Gastroesophageal sphincter (tissue), 4 donors: Measurements from ENCODE around the gene MYO15B. TPM values are rescaled to one million over a fixed set of nuclear protein-coding genes. Genes with fewer than 3 reads are reported as not detected.

ENCODE experiments used
- ATAC-seq: fragments of 150-250 bp; one replicate; pipeline ENCODE4 v1.9.1; 2016; ENCODE audit warnings: mild to moderate bottlenecking, moderate library complexity
- H3K27ac ChIP-seq, 4 donors: fragments of 200-600 bp; sonication (generic) in 3 of 4; 1 replicate in 3 of 4; 2 replicates in 1 of 4; pipeline ENCODE4 v1.5.1; 2016 to 2019
- H3K27me3 ChIP-seq: fragments of 200-600 bp; sonication (generic); one replicate; pipeline ENCODE4 v1.5.1; 2019
- H3K36me3 ChIP-seq, 2 donors: fragments of 200-600 bp; sonication (generic); one replicate each; pipeline ENCODE4 v1.5.1; 2019; ENCODE audit warnings: control low read depth in 1 of 2
- H3K4me1 ChIP-seq, 3 donors: fragments of 200-600 bp; sonication (generic); 1 replicate in 2 of 3; 2 replicates in 1 of 3; pipeline ENCODE4 v1.5.1; 2016 to 2019; ENCODE audit warnings: control low read depth in 2 of 3
- H3K4me3 ChIP-seq, 2 donors: fragments of 200-600 bp; sonication (generic); one replicate each; pipeline ENCODE4 v1.5.1; 2019; ENCODE audit warnings: mild to moderate bottlenecking in 1 of 2, moderate library complexity in 1 of 2
- H3K9me3 ChIP-seq, 3 donors: fragments of 200-600 bp; sonication (generic); one replicate each; pipeline ENCODE4 v1.5.1; 2017 to 2019; ENCODE audit warnings: control low read depth in 2 of 3
- CTCF ChIP-seq, 4 experiments: fragments of 200-600 bp in 2 of 4; fragments of 450-650 bp in 2 of 4; sonication (generic) in 1 of 4; IDR thresholded peaks; one replicate each; pipeline ENCODE4 v1.5.1; 2017 to 2019; ENCODE audit warnings: antibody characterized with exemption in 4 of 4, mild to moderate bottlenecking in 2 of 4, moderate library complexity in 2 of 4
- EP300 ChIP-seq: sonication (generic); formaldehyde crosslinking; IDR thresholded peaks from one replicate; pipeline ENCODE4 v1.6.1; 2017; ENCODE audit warnings: antibody characterized with exemption, mild to moderate bottlenecking
- POLR2A ChIP-seq, 2 donors: fragments of 450-650 bp; IDR thresholded peaks; one replicate each; pipeline ENCODE4 v1.6.1; 2017; ENCODE audit warnings: antibody characterized with exemption in 2 of 2, mild to moderate bottlenecking in 2 of 2, moderate library complexity in 1 of 2
- POLR2AphosphoS5 ChIP-seq: sonication (generic); formaldehyde crosslinking; IDR thresholded peaks from one replicate; pipeline ENCODE4 v1.6.1; 2017; ENCODE audit warnings: antibody characterized with exemption
- WGBS, 2 donors: methylation state at CpG; one replicate each; pipeline ENCODE4 v1.1.5; 2018; ENCODE audit warnings: low coverage in 1 of 2; 5-methylcytosine and 5-hydroxymethylcytosine counted together
- total RNA-seq, 4 donors: library from RNA; depleted of rRNA; stranded (reverse); fragments of >200 nt; gene quantifications; one replicate each; pipeline ENCODE4 v1.1.0, GENCODE V29; 2016

The MYO15B gene
- total RNA-seq, 4 donors from 2014 or later = 10.7 to 76.1 (median 50.8) TPM

GRCh38 chr17:75630071-75630917, 42.7 kb downstream of the MYO15B start:
- H3K9me3 ChIP-seq = no peaks in the 10 kb centered on the region
- peaks cover 0 to 48% of the 10 kb centered on the region in 2 donors for H3K36me3 ChIP-seq
- TF ChIP-seq EP300 = no peak
- TF ChIP-seq CTCF (IDR thresholded peaks at IDR 0.05) = no peak
- no peak for TF ChIP-seq POLR2A (IDR thresholded peaks at IDR 0.05)
- no peak for TF ChIP-seq POLR2AphosphoS5
- 80% methylated on average over 1 of the region's 26 CpGs; no CpG with 5 or more reads in 1 of the 2 donors for WGBS, 2 donors
- ATAC-seq = no peak
- H3K4me3 ChIP-seq = no peak overlapping the region
- no peaks in the 10 kb centered on the region for H3K27me3 ChIP-seq
- no peak overlapping the region for H3K27ac ChIP-seq
- peaks cover 0 to 29% (median 19%) of the 10 kb centered on the region in 3 donors for H3K4me1 ChIP-seq

- Histone ChIP-seq H3K36me3 (peaks cover 0 to 38% of the 10 kb centered on the region in 2 donors), H3K4me1 (peaks cover 0 to 29% (median 19%) of the 10 kb centered on the region in 3 donors), H3K4me3 (no peak overlapping the region), H3K27ac (no peak overlapping the region), H3K9me3 (no peaks in the 10 kb centered on the region), H3K27me3 (no peaks in the 10 kb centered on the region)
- ATAC-seq = no peak
- WGBS, 2 donors = no CpG with 5 or more reads among the region's 27 CpGs
- TF ChIP-seq POLR2AphosphoS5 = no peak
Observed at GRCh38 chr17:75631353-75631752, 43.8 kb downstream of the MYO15B start.

- no peak overlapping the region for H3K4me3 ChIP-seq
- no peak for TF ChIP-seq POLR2A (IDR thresholded peaks at IDR 0.05)
- TF ChIP-seq EP300 = no peak
- no peak for TF ChIP-seq CTCF (IDR thresholded peaks at IDR 0.05)
- TF ChIP-seq POLR2AphosphoS5 = no peak
- no peak for ATAC-seq
- H3K9me3 ChIP-seq = no peaks in the 10 kb centered on the region
- peak overlapping the region in 3 of 4 donors; percentile 76 to 84 (median 80) for H3K27ac ChIP-seq
- peaks cover 0 to 29% (median 19%) of the 10 kb centered on the region in 3 donors for H3K4me1 ChIP-seq
- no peaks in the 10 kb centered on the region for H3K27me3 ChIP-seq
- peaks cover 0 to 27% of the 10 kb centered on the region in 2 donors for H3K36me3 ChIP-seq
- 78 to 80% methylated on average over 1 to 6 of the region's 12 CpGs for WGBS, 2 donors
Observed at GRCh38 chr17:75632428-75632827, 44.8 kb downstream of the MYO15B start.

GRCh38 chr17:75632863-75633485, 45.4 kb downstream of the MYO15B start, which contains the start of gene SMIM5:
SMIM5 (plus strand) TSS chr17:75633434; CDS start chr17:75640202, 6,768 bp downstream.
- Histone ChIP-seq H3K27me3 (no peaks in the 10 kb centered on the region), H3K4me1 (peaks cover 0 to 29% (median 19%) of the 10 kb centered on the region in 3 donors), H3K36me3 (peaks cover 0 to 21% of the 10 kb centered on the region in 2 donors), H3K9me3 (no peaks in the 10 kb centered on the region), H3K4me3 (peak within 1 kb of the TSS in 1 of 2 donors; percentile 45), H3K27ac (peak within 1 kb of the TSS; percentile 39 to 84 (median 78))
- 2% methylated on average over 8 of the region's 19 CpGs; no CpG with 5 or more reads in 1 of the 2 donors for WGBS, 2 donors
- peak; percentile 84 for ATAC-seq
- TF ChIP-seq POLR2A (IDR thresholded peaks at IDR 0.05) = no peak
- TF ChIP-seq POLR2AphosphoS5 = peak; percentile 30
- peak in 3 of 4 experiments; percentile 91 to 98 (median 93) for TF ChIP-seq CTCF (IDR thresholded peaks at IDR 0.05)
- TF ChIP-seq EP300 = no peak
